ENCODE data around the gene NAV3. TPM values are rescaled to one million over a fixed set of nuclear protein-coding genes. Genes with fewer than 3 reads are reported as not detected.
"Not testable (repeated sequence)": the region's sequence is repeated elsewhere in the genome, so short reads cannot be mapped to it uniquely, and the experiment has no call there.

NAV3 gene
- total RNA-seq, 1 experiment from 2014 or later, result 9.6 TPM

- DNase-seq (ENCODE audit: low spot score), result not testable (repeated sequence)
Observed at GRCh38 chr12:78257662-78258061, 427.0 kb downstream of the NAV3 start.

GRCh38 chr12:78260976-78261375 is 430.3 kb downstream of the NAV3 start:
- DNase-seq (ENCODE audit: low spot score), result no peak

DNA sequence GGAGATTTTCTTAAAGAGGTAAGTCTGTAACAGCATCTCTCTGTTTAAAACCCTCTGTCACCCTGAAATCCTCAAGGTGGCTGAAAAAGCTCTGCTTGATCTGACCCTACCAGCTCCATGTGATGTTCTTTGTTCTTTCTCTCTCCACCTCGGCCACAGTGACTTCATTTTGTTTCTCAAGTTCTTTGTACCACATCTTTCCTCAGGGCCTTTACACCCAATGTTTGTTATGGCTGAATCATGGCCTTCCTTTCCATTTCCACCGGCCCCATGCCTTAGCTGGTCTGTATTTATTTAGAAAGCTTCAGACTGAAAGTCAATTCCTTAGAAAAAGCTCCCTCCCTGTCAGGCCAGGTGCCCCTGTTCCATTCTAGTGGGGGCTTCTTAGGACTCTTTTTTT is 431.2 kb downstream of the NAV3 start:
- no peak for DNase-seq (ENCODE audit: low spot score)
